PFSK-1 (cell line): ENCODE data around the gene KIF18A.

Source experiments
- POLR2AphosphoS5 ChIP-seq: IDR thresholded peaks from 2 replicates; pipeline ENCODE4 v1.6.1; 2012; ENCODE audit warnings: low read depth, mild to moderate bottlenecking, control low read depth, low read length, moderate library complexity
- TAF1 ChIP-seq: IDR thresholded peaks from 2 replicates; pipeline ENCODE4 v1.6.1; 2012; ENCODE audit warnings: low read length, control low read depth, borderline replicate concordance; ENCODE audit not compliant: insufficient read depth

GRCh38 chr11:28086569-28086968, 21.4 kb downstream of the KIF18A start:
- no peak for TF ChIP-seq POLR2AphosphoS5
- TF ChIP-seq TAF1: no peak
